WERI-Rb-1 (cell line): ENCODE results near the gene IPO4.

Source experiments
- DNase-seq: peaks from one replicate; pipeline ENCODE4 v3.0.0-alpha.2; 2020
- H3K27ac ChIP-seq: fragments of 250-450 bp; sonication (Bioruptor Pico); 2 replicates; pipeline ENCODE4 v1.5.1; 2020; ENCODE audit warnings: mild to moderate bottlenecking, moderate library complexity
- H3K27me3 ChIP-seq: fragments of 250-450 bp; sonication (Bioruptor Pico); 2 replicates; pipeline ENCODE4 v1.5.1; 2021; ENCODE audit warnings: mild to moderate bottlenecking, low read depth, moderate library complexity; ENCODE audit not compliant: insufficient read depth, severe bottlenecking
- H3K36me3 ChIP-seq: fragments of 250-450 bp; sonication (Bioruptor Pico); 2 replicates; pipeline ENCODE4 v1.5.1; 2020; ENCODE audit warnings: mild to moderate bottlenecking, moderate library complexity
- H3K4me3 ChIP-seq: 2 replicates; pipeline ENCODE4 v1.5.1; 2011; ENCODE audit warnings: low read depth, mild to moderate bottlenecking, control low read depth, low read length
- H3K9me3 ChIP-seq: fragments of 250-450 bp; sonication (Bioruptor Pico); 2 replicates; pipeline ENCODE4 v1.5.1; 2021; ENCODE audit warnings: mild to moderate bottlenecking, moderate library complexity; ENCODE audit not compliant: severe bottlenecking
- TF ChIP-seq, protein P1 (sequence below): IDR thresholded peaks from 2 replicates; pipeline ENCODE4 v1.5.1; 2011; ENCODE audit warnings: low read depth, mild to moderate bottlenecking, control low read depth, inconsistent platforms, low read length

Gene IPO4

DNA sequence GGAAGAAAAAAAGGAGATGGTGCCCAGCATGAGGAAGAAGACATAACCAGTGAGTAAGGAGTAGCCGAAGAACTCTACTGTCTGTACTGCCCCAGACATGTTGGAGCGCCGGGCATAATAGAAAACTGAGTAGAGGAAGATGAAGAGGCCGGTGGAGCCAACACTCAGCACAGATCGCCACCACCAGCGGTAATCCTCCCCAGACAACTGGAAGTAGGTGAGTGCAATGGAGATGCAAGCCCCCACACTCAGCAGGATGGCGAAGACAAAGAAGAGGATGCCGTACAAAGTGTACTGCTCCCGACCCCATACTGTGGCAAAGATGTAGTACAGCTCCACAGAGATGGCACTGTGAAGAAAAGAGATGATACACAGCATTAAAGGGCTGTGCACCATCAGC, 844 bp upstream of the IPO4 start:
- TF ChIP-seq, protein P1, sequence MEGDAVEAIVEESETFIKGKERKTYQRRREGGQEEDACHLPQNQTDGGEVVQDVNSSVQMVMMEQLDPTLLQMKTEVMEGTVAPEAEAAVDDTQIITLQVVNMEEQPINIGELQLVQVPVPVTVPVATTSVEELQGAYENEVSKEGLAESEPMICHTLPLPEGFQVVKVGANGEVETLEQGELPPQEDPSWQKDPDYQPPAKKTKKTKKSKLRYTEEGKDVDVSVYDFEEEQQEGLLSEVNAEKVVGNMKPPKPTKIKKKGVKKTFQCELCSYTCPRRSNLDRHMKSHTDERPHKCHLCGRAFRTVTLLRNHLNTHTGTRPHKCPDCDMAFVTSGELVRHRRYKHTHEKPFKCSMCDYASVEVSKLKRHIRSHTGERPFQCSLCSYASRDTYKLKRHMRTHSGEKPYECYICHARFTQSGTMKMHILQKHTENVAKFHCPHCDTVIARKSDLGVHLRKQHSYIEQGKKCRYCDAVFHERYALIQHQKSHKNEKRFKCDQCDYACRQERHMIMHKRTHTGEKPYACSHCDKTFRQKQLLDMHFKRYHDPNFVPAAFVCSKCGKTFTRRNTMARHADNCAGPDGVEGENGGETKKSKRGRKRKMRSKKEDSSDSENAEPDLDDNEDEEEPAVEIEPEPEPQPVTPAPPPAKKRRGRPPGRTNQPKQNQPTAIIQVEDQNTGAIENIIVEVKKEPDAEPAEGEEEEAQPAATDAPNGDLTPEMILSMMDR: no peak
- H3K9me3 ChIP-seq: no peaks in the 10 kb centered on the region
- H3K36me3 ChIP-seq: peaks cover 63% of the 10 kb centered on the region
- no peak overlapping the region for H3K4me3 ChIP-seq
- DNase-seq: no peak
- H3K27ac ChIP-seq: peak overlapping the region; percentile 79; the same call in 1 of the 2 replicates
- H3K27me3 ChIP-seq: no peaks in the 10 kb centered on the region

DNA sequence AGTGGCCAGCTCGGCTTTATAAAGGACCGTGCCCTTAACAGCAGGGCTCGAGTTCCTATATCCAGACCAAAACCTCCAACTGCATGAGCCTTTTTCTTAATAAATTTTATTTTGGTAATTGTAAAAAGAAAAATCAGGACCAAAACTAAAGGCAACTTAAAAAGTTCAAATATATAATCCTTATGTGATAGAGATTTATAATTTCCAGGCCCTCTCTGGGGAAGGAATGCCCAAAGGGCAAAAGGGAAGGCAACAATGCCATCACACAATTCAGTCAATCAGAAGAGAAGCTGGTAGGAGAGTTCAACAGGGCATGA, 401 bp upstream of the IPO4 start:
- H3K9me3 ChIP-seq: no peaks in the 10 kb centered on the region
- peak overlapping the region; percentile 79 for H3K27ac ChIP-seq
- TF ChIP-seq, protein P1: no peak
- peaks cover 63% of the 10 kb centered on the region for H3K36me3 ChIP-seq
- peak overlapping the region; percentile 5; the same call in 1 of the 2 replicates for H3K4me3 ChIP-seq
- no peak for DNase-seq
- H3K27me3 ChIP-seq: no peaks in the 10 kb centered on the region

DNA sequence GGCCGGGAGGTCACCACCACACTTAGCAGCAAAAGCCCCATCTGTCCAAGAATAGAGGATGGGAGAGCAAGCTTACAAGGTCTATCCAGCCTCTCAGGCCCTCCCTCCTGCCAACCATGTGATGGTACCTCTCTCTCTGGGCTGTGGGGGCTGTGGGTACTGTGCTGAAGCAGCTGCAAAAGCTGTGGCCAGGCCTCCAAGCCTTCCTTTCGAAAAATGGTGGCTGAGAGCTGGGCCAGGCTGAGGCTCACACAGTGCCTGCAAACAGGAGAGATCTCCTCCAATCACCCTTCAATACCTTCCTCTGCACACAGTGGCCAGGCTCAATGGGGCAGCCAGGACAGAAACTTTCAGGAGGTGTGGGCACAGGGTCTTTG, 1.1 kb downstream of the IPO4 start:
- H3K27me3 ChIP-seq: no peaks in the 10 kb centered on the region
- DNase-seq: no peak
- TF ChIP-seq, protein P1: no peak
- H3K27ac ChIP-seq: peak overlapping the region; percentile 79; the same call in 1 of the 2 replicates
- no peak overlapping the region for H3K4me3 ChIP-seq
- H3K9me3 ChIP-seq: no peaks in the 10 kb centered on the region
- H3K36me3 ChIP-seq: peaks cover 66% of the 10 kb centered on the region

DNA sequence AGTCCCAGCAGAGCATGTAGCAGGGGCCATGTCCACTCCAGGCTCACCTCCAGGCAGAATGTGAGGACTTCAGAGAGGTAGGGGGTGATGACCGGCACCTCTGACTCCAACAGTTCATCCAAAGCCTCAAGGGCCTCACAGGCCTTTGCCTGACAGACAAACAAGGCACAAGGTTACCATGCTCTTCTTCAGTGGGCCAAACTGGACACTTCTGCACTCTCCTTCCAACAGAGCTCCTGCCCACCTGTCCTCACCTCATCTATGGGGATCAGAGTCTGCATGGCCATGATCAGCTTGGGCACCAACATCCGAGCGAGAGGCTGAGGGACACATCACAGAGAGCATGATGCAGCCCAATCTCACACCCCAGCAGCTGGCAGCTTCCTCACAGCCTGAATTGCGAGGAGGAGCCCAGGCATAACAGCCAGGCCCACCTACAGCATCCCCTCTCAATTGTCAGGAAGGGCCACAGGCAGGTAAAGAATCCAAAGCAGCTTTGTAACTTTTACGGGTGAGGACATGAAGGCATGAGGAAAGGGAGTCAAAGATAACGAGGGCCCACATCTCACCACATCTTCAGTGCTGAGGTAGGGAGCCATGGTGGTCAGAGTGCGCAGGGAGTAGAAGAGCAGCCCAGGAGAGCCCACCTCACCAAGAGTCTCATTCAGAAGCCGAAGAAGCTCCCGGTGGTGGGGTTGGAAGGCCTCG, 1.6 kb downstream of the IPO4 start:
- DNase-seq: no peak
- Histone ChIP-seq H3K36me3 (peaks cover 64% of the 10 kb centered on the region), H3K4me3 (no peak overlapping the region), H3K9me3 (no peaks in the 10 kb centered on the region), H3K27me3 (no peaks in the 10 kb centered on the region), H3K27ac (no peak overlapping the region)
- TF ChIP-seq, protein P1: no peak

DNA sequence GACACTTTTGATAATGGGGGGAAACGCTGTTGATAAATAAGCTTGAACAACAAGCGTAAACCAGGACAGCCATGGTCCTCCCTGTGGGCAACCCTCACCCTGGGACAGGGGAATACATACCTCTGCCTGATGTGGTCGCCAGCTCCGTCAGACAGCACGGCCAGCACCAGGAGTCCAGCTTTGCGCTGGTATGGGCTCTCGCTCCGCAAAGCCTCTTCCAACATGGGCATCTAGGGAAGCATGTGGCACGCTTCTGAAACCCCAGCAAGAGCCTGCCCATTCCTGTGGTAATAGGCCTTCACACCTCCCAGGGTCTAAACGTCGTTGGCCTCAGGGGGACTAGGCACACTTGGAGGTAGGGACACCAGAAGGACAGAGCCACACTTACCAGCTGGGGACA, 2.9 kb downstream of the IPO4 start:
- TF ChIP-seq, protein P1: no peak
- H3K27ac ChIP-seq: no peak overlapping the region
- DNase-seq: no peak
- H3K36me3 ChIP-seq: peaks cover 67% of the 10 kb centered on the region
- no peaks in the 10 kb centered on the region for H3K9me3 ChIP-seq
- no peaks in the 10 kb centered on the region for H3K27me3 ChIP-seq
- H3K4me3 ChIP-seq: no peak overlapping the region

DNA sequence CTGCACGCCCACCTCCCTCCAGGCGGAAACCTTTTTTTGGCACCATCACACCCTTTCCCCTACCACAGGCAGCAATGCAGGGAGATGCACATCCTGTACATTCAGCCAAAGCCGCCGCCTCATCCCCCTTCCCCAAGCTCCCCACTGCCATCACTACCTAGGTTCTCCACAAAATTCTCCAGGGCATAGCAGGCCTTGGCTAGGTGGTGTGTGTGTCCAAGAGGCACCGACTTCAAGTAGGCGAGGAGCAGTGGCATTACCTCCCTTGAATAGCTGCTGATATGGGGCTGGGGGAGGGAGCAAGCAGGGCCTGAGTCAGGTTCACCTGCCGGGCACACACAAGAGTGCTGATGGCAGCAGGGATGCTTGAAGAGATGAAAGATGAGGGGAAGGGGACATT, 3.6 kb downstream of the IPO4 start:
- no peaks in the 10 kb centered on the region for H3K9me3 ChIP-seq
- H3K27ac ChIP-seq: no peak overlapping the region
- TF ChIP-seq, protein P1: no peak

More for the DNA sequence above, 3.6 kb downstream of the IPO4 start:
- H3K27me3 ChIP-seq: no peaks in the 10 kb centered on the region
- H3K4me3 ChIP-seq: no peak overlapping the region
- peaks cover 70% of the 10 kb centered on the region for H3K36me3 ChIP-seq
- no peak for DNase-seq
